Panc1 (cell line): ENCODE data around the gene EMID1. TPM values are rescaled to one million over a fixed set of nuclear protein-coding genes. Genes with fewer than 3 reads are reported as not detected.
A peak's percentile ranks its signal among the peaks of the same experiment; 100 is the strongest.

ENCODE experiments used
- ATAC-seq: fragments of 200-7000 bp; cut with Tn5 transposase; 2 replicates; pipeline ENCODE4 v1.9.1; 2020; ENCODE audit warnings: mild to moderate bottlenecking, moderate library complexity
- BruUV-seq: library from RNA; stranded (reverse); fragments of 400-500 nt; replicated peaks from 2 replicates; lab custom pipeline; 2021; lab: Mats Ljungman, UMichigan
- CTCF ChIA-PET: fragments of 300-600 bp; sonication (Branson Sonifier 250); formaldehyde crosslinking; loops from one replicate; lab custom pipeline; 2022; ENCODE audit warnings: antibody characterized with exemption; lab: Charles Lee
- POLR2A ChIA-PET: fragments of 300-600 bp; sonication (Branson Sonifier 250); formaldehyde crosslinking; loops from one replicate; lab custom pipeline; 2022; ENCODE audit warnings: antibody characterized with exemption; lab: Charles Lee
- DNase-seq: peaks from one replicate; pipeline ENCODE4 v3.0.0-alpha.2; 2010; ENCODE audit warnings: low read depth, low spot score
- H3K27ac ChIP-seq: 2 replicates; pipeline ENCODE4 v1.5.1; 2011; ENCODE audit warnings: mild to moderate bottlenecking, low read length, inconsistent platforms
- H3K27me3 ChIP-seq: fragments of 200-500 bp; sonication (Bioruptor generic); 2 replicates; pipeline ENCODE4 v1.6.0; 2014; ENCODE audit warnings: low read length, inconsistent platforms; ENCODE audit not compliant: control insufficient read depth, insufficient read depth
- H3K36me3 ChIP-seq: fragments of 200-500 bp; sonication (Bioruptor generic); 2 replicates; pipeline ENCODE4 v1.5.1; 2014; ENCODE audit warnings: inconsistent platforms, mild to moderate bottlenecking, low read length, moderate library complexity; ENCODE audit not compliant: control insufficient read depth, insufficient read depth
- H3K4me1 ChIP-seq: 2 replicates; pipeline ENCODE4 v1.5.1; 2011; ENCODE audit warnings: inconsistent platforms, mild to moderate bottlenecking, low read length, moderate library complexity; ENCODE audit not compliant: control insufficient read depth, insufficient read depth
- H3K4me3 ChIP-seq, 2 experiments: 2 replicates each; pipeline ENCODE4 v1.5.1; 2011 to 2012; ENCODE audit warnings: low read depth in 2 of 2, low read length in 2 of 2, mild to moderate bottlenecking in 2 of 2, inconsistent platforms in 1 of 2, moderate library complexity in 1 of 2
- H3K9me3 ChIP-seq: fragments of 200-500 bp; sonication (Bioruptor generic); 2 replicates; pipeline ENCODE4 v1.5.1; 2014; ENCODE audit warnings: low read depth, mild to moderate bottlenecking, inconsistent platforms, low read length, moderate library complexity; ENCODE audit not compliant: control insufficient read depth, insufficient read depth
- POLR2AphosphoS5 ChIP-seq: IDR thresholded peaks from 2 replicates; pipeline ENCODE4 v1.6.1; 2012; ENCODE audit warnings: mild to moderate bottlenecking, low read depth, low read length, moderate library complexity
- SIN3A ChIP-seq: IDR thresholded peaks from 2 replicates; pipeline ENCODE4 v1.6.1; 2012; ENCODE audit warnings: low read depth, mild to moderate bottlenecking, low read length, moderate library complexity, borderline replicate concordance; ENCODE audit not compliant: insufficient read depth
- TCF7L2 ChIP-seq: IDR thresholded peaks from 2 replicates; pipeline ENCODE4 v1.6.1; 2011; ENCODE audit warnings: mild to moderate bottlenecking, low read depth, low read length, inconsistent platforms
- in situ Hi-C: cut with HindIII; loops from 2 replicates; pipeline ENCODE4 v1.10.0; 2016; ENCODE audit warnings: low sequenced_read_pairs, low pct_unique_long_range_greater_than_20kb
- intact Hi-C: fragments of 100-400 bp; cut with micrococcal nuclease; formaldehyde crosslinking; loops from one replicate; pipeline ENCODE4 v1.10.0; 2022; ENCODE audit not compliant: unreplicated experiment
- total RNA-seq: library from RNA; stranded (reverse); gene quantifications from one replicate; pipeline ENCODE4 v1.2.1, GENCODE V29; 2021; ENCODE audit not compliant: unreplicated experiment
- TF ChIP-seq, protein P1 (sequence below): fragments of 450-650 bp; IDR thresholded peaks from 2 replicates; pipeline ENCODE4 v1.5.1; 2017; ENCODE audit warnings: mild to moderate bottlenecking
- TF ChIP-seq, protein P2 (sequence below), 2 experiments: IDR thresholded peaks; 2 replicates each; pipeline ENCODE4 v1.6.1; 2011 to 2012; ENCODE audit warnings: low read depth in 2 of 2, control low read depth in 1 of 2, low read length in 1 of 2, mild to moderate bottlenecking in 1 of 2, moderate library complexity in 1 of 2; ENCODE audit not compliant: insufficient read depth in 1 of 2

The EMID1 gene
- total RNA-seq, 1 experiment from 2014 or later: 1.1 TPM

- H3K27me3 ChIP-seq: no peaks in the 10 kb centered on the region
- no TSS peak for BruUV-seq
- DNase-seq (no peak), ATAC-seq (no peak)
- TF ChIP-seq, protein P1, sequence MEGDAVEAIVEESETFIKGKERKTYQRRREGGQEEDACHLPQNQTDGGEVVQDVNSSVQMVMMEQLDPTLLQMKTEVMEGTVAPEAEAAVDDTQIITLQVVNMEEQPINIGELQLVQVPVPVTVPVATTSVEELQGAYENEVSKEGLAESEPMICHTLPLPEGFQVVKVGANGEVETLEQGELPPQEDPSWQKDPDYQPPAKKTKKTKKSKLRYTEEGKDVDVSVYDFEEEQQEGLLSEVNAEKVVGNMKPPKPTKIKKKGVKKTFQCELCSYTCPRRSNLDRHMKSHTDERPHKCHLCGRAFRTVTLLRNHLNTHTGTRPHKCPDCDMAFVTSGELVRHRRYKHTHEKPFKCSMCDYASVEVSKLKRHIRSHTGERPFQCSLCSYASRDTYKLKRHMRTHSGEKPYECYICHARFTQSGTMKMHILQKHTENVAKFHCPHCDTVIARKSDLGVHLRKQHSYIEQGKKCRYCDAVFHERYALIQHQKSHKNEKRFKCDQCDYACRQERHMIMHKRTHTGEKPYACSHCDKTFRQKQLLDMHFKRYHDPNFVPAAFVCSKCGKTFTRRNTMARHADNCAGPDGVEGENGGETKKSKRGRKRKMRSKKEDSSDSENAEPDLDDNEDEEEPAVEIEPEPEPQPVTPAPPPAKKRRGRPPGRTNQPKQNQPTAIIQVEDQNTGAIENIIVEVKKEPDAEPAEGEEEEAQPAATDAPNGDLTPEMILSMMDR: no peak
- TF ChIP-seq, protein P2, sequence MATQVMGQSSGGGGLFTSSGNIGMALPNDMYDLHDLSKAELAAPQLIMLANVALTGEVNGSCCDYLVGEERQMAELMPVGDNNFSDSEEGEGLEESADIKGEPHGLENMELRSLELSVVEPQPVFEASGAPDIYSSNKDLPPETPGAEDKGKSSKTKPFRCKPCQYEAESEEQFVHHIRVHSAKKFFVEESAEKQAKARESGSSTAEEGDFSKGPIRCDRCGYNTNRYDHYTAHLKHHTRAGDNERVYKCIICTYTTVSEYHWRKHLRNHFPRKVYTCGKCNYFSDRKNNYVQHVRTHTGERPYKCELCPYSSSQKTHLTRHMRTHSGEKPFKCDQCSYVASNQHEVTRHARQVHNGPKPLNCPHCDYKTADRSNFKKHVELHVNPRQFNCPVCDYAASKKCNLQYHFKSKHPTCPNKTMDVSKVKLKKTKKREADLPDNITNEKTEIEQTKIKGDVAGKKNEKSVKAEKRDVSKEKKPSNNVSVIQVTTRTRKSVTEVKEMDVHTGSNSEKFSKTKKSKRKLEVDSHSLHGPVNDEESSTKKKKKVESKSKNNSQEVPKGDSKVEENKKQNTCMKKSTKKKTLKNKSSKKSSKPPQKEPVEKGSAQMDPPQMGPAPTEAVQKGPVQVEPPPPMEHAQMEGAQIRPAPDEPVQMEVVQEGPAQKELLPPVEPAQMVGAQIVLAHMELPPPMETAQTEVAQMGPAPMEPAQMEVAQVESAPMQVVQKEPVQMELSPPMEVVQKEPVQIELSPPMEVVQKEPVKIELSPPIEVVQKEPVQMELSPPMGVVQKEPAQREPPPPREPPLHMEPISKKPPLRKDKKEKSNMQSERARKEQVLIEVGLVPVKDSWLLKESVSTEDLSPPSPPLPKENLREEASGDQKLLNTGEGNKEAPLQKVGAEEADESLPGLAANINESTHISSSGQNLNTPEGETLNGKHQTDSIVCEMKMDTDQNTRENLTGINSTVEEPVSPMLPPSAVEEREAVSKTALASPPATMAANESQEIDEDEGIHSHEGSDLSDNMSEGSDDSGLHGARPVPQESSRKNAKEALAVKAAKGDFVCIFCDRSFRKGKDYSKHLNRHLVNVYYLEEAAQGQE (IDR thresholded peaks at IDR 0.05; ENCODE audit: insufficient read depth in 1 of 2, low read depth in 2 of 2, low read length in 1 of 2): no peak
- no peak for TF ChIP-seq SIN3A
- no peak for TF ChIP-seq TCF7L2
- TF ChIP-seq POLR2AphosphoS5: no peak
- peaks cover 15% of the 10 kb centered on the region; the same call in 1 of the 2 replicates for H3K4me1 ChIP-seq
- ChIA-PET POLR2A (no interaction called here), CTCF (no interaction called here)
- H3K36me3 ChIP-seq: peaks cover 16% of the 10 kb centered on the region
- 0 out of 4 replicates have a peak overlapping the region, but pooled peaks of 1 of the 2 experiments have one; percentile 4 for H3K4me3 ChIP-seq
- H3K9me3 ChIP-seq: no peaks in the 10 kb centered on the region
- in situ Hi-C loops (no loop called here), intact Hi-C loops (no loop called here)
- peak overlapping the region; percentile 98; the same call in 1 of the 2 replicates for H3K27ac ChIP-seq
Measured at GRCh38 chr22:29265929-29266328, 60.2 kb downstream of the EMID1 start.

DNA sequence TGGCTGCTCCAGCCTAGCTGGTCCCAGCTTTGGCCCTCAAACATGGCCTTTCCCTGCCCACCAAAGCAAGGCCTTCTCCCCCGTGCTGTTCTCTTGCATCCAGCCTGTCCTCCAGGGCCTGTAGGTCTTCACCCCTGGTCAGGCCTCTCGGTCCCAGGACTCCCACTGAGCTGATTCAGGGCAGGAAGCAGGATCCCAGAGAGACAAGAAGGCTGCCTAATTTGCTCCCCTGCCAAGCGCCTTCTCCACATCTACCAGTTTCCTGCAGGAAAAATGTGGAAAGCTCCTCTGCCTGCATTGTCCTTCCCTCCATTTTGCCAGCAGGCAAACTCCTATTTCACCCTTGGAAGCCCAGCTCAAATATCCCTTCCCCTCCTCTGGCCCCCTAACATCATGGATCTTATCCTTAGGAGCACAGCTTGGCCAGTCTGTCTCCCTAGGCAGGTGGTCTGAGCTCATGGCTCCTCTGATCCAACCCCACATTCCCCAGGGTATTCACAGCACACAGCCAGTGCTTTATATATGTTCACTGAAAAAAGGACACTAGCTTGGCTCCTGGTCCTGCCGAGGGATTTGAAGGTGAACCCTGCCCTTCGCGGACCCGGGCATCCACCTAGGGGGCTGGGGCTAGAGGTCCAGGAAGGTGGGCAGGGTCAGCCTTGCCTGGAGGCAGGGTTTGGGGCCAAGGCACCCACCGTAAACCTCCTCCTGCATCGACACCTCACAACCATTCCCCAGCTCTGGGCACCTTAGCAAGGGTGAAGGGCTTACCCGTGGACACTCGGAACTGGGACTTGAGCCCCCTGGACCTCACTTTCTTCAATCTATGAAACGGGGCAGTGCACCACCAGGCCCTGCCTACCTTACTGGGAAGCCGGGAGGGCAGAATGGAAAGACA lies 61.1 kb downstream of the EMID1 start:
- no TSS peak for BruUV-seq
- H3K4me1 ChIP-seq: peaks cover 24% of the 10 kb centered on the region
- DNase-seq (no peak), ATAC-seq (no peak)
- POLR2A ChIA-PET: no interaction called here
- CTCF ChIA-PET: no interaction called here
- H3K27me3 ChIP-seq: no peaks in the 10 kb centered on the region
- peaks cover 22% of the 10 kb centered on the region for H3K36me3 ChIP-seq
- peak overlapping the region; percentile 91 to 98 for H3K4me3 ChIP-seq
- TF ChIP-seq, protein P2 (IDR thresholded peaks at IDR 0.05; ENCODE audit: insufficient read depth in 1 of 2, low read depth in 2 of 2, low read length in 1 of 2): no peak
- TF ChIP-seq TCF7L2 (no peak), SIN3A (no peak), POLR2AphosphoS5 (no peak)
- TF ChIP-seq, protein P1: no peak
- H3K27ac ChIP-seq: peak overlapping the region; percentile 98
- intact Hi-C loops (no loop called here), in situ Hi-C loops (no loop called here)
- H3K9me3 ChIP-seq: no peaks in the 10 kb centered on the region
